Sigmoid colon (tissue), 4 donors: ENCODE measurements around the gene TPTE.
"Not testable (repeated sequence)": the region's sequence is repeated elsewhere in the genome, so short reads cannot be mapped to it uniquely, and the experiment has no call there.

Experiments used
- EP300 ChIP-seq, 4 donors: sonication (generic); formaldehyde crosslinking; IDR thresholded peaks; one replicate each; pipeline ENCODE4 v1.6.1; 2017; ENCODE audit warnings: antibody characterized with exemption in 4 of 4
- POLR2A ChIP-seq, 2 donors: fragments of 450-650 bp; IDR thresholded peaks; one replicate each; pipeline ENCODE4 v1.6.1; 2016; ENCODE audit warnings: antibody characterized with exemption in 2 of 2, mild to moderate bottlenecking in 2 of 2, moderate library complexity in 2 of 2

DNA sequence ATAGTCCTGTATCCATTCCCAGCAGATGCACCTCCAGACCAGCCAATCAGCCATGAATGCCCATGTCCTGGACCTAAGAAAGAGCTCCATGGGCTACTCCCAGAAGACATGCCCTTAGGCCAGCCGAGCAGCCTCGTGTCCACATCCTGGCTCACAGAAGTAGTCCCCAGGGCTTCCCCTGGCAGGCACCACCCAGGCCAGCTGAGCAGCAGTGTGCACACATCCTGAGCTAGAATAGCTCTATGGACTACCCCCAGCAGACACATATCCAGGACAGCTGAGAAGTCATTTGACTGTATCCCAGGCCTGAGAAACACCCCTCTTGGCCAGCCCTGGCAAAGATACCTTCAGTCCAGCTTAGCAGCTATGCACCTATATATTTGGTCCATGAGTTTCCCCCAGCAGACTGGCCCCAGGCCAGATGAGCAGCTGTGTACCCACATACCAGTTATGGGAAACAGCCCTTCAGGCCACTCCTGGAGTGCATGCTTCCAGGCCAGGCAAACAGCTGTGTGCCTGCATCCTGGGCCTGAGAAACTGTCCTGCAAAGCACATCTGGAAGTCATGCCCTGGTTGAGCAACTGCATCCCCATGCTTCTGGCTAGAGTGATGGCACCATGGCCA, 27.1 kb downstream of the TPTE start:
- TF ChIP-seq EP300, POLR2A (IDR thresholded peaks at IDR 0.05): not testable (repeated sequence)
